GM21390 (cell line): ENCODE measurements around the gene HOXB4.

ENCODE experiments used
- ATAC-seq: cut with Tn5 transposase; IDR thresholded peaks from one replicate; pipeline ENCODE4 v1.9.1; 2021; ENCODE audit not compliant: unreplicated experiment

HOXB4 gene

DNA sequence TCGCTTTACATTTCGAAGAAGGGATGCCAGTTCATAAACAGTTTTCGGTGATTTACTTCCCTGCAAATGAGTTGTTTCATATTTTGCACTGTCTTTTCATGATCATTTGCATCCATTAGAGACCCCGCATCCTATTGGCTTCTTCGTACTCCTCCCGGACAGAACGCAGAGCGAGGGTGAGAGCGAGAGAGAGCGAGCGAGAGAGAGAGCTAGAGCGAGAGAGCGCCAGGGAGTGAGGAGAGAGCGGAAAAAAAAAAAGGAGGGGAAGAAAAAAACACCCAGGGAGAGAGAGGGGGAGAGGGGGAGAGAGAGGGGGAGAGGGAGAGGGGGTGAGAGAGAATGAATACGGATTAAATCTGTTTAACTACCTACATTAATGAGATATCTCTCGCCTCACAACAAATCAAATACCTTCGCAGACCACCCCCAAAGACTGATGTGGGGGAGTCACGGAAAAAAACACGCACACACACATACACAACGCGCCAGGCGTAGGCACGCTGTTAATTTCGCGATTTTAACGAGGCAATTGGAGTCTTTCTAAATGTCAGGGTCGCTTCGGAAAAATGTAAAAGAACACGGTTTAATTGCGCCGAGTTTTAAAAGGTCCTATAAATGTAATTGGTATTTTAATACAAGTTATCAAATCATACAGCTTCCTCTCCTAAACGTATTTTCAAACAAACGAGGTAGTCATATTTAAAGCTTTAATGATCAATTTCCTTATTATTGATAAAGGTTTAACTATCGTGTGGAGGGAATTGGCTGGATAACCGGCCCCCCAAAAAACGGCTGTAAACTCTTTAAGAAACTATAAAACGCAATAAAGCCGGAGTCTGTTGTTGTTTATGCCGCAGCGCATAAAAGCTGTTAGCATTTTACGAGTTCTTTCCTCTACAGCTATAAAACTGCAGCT is 37.2 kb upstream of the HOXB4 start, which contains the start of gene HOXB8:
Gene HOXB8 (minus strand): TSS at position 246 of the 916 bp plus-strand sequence. CDS start 588 bp downstream, outside the sequence.
- no peak for ATAC-seq

DNA sequence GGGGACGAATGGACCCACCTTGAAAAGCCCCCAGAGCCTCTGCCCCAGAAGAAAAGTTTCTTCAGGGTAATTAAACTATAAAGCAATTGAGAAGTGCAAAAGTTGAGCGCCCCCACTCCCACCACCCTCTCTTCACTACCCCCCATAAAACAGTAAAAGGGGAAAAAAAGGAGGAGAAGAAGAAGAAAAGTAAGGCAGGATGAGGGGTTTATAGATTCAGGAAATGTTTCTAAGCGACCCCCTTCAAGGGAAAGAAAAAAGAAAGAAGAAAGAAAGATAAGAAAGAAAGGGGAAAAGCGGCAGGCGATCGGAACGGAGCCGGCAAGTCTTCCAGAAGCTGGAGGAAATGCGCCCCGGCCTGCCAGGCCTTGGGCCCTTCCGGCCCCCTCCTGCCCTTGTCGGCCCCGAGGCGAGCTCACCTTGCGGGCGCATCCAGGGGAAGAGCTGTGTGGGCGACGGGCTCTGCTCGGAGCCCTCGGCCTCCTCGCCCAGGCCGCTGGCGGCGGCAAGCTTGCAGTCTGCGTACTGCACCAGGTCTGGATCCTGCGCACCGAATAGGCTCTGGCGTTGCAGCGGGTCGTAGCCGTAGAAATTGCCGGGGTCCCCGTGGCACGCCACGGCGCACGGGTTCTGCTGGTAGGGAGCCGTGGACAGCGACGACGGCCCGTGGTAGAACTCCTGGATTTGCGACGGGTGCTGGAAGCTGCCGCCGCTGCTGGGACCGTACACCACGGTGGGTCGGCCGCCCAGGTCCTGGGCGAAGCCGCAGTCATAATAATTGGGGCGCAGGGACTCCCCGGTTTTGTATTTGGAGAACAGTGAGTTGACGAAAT is 35.9 kb upstream of the HOXB4 start:
- no peak for ATAC-seq

DNA sequence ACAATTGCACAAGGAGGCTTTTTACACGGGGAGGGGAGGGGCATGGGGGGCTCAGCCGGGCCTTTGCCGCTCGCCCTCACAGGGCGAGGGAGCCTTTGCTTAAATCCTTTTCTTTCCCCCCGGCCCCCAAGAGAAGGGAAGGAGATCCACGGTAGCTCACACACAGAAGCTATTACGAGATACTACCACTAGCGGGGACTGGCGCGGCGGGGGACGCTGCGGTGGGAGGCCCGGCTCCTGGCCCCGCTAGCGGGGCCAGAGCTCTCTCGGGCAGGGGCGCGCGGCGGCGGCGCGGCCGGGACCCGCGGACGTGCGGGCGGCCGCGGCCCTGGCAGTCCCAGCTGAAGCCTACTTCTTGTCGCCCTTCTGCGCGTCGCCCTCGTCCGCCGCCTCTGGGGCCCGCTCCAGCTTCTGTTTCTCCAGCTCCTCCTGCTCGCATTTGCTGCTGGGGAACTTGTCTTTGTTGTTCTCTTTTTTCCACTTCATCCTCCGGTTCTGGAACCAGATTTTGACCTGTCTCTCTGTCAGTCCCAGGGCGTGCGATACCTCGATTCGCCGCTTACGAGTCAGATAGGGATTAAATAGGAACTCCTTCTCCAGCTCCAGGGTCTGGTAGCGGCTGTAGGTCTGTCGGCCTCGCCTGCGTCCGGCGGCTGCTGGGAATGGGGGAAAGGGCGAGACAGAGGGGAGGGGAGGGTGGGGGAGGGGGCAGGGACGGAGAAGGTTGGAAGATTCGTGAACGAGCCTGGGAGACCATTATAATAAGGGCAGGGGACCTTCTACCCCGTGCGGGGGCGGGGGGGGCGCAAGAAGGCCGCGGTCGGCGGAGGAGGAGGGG is 34.9 kb upstream of the HOXB4 start:
- ATAC-seq = no peak

DNA sequence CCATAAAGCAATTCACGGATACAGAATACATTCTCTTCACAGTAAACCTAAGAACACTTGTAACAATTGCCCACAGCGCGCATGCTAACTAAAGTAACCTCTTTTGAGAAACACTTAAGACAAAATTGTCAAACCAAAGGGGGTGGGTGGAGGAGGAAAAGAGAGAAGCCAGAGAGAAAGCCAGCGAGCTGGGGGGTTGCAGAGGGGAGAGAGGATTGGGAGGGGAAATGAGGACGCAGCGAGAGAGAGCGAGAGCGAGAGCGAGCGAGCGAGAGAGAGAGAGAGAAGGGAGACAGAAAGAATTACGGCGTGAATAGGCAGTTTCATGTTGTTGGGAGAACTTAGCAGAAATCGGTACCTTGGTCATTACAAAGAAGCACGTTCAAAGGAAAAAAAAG is 34.3 kb upstream of the HOXB4 start:
- no peak for ATAC-seq

DNA sequence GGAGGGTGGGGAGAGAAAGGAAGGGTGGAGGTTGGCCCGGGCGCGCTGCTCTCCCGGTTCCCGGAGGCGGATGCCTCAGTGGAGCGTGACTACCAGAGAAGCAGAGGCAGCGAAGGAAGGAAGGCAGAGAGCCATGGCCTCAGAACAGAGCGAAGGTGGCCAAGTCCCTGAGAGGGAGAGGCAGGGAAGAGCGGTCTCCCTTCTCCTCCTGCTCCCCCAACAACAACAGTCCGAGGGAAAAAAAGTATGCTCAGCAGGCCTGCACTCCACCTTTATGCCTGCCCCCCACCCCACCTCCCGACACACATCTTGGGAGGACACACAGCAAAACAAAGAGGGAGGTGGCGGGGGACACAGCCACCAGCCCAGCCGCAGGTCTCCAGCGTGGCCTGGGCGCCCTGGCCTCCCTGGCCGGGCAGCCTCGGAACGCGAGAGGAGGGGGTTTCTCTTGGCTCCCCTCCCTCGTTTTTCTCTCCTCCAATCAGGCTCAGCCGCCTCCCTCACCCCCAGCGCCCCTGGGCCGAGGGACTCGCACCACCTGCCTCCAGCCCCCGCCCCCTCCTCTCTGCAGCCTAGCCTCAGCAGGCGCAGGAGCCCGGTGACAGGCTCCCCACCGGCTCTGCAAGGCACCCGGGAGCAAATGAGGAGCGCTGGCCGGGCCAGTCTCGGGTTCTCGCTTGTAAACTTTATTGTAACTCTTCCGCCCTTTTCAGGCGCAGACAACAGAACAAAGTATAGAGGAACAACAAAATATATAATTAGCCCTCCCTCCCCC is 33.7 kb upstream of the HOXB4 start:
- no peak for ATAC-seq

DNA sequence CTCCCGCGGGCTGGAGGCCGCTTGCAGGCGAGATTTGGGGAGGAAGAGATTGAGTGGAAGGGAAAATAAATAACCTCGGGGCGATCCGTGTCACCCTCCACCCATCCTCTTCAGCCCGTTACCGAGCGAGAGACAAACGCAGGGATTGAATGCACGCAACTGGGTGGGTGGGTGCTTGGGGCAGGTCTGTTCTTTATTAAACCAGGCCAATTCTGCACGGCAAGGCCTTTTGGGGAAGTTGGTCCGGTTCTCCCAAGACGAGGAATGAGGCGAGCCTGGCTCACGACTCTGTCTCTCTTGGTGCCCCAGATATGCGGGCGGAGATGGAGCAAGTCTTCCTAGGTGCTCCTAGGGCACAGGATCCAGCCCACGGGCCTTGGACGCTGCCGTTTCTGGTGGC is 33.1 kb upstream of the HOXB4 start:
- no peak for ATAC-seq

DNA sequence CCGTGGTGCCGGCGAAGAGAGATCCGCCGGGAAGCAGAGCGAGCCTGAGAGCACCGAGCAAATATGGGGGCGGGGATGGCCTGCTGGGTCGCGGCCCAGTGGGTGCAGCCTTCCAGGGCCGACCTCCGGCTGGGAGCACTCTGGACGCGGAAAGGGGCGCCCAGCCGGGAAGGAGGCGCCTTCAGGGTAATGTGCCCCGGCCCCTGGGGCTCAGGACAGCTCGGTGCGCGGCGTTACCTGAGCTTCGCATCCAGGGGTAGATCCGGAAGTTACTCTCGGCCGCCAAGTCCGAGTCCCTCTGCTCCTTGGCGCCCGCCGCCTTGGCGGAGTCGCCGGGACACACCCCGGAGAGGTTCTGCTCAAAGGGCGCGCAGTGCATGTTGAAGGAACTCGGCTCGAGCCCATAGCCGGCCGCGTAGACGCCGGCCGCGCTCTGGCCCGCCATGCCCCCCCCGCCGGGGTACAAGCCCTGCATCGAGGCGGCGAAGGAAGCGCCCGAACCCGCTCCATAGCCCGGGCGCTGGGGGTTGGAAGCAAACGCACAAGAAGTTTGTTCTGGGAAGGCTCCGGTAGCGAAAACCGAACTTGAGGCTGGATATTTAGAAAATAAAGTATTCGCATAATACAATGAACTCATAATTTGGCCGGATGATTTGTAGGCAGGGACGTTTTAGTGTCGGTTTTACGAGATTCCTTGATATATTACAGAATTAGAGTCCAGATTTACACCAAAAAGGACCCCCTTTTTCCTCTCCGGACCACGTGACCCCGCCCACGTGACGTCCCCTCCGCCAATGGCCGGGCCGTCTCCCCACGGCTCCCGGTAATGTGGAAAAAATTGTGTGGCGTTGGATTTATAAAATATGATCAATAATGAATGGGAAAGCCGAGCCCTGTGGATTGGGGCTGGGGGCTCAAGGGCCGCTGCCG is 32.4 kb upstream of the HOXB4 start, which contains the start of gene HOXB7:
Gene HOXB7 (minus strand): TSS at position 736 of the 930 bp plus-strand sequence. CDS start 99 bp downstream, at position 637.
- ATAC-seq = no peak

DNA sequence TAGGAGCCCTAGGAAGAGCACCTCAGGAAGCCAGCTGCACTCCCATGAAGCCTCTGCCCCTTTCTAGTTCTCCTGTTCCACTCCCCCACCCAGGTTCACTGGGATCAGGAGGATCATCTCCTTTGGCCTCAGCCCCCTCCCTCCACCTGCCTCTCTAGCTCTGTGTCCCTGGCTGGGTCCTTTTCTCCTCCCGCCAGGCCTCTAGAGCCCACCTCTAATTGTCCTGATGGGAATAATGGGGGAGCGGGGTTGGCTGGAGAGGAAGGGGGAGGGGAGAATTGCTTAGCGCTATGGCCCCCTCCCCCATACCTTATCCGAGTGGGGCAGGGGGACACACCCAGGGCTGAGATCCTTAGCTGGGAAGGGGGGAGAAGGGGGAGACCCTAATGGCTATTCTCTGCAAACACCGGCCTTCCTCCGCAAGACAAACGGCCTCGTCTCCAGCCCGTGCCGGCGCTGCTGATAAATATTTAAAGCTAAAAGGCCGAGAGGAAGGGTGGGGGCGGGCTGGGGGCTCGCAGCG is 31.7 kb upstream of the HOXB4 start:
- ATAC-seq = no peak

DNA sequence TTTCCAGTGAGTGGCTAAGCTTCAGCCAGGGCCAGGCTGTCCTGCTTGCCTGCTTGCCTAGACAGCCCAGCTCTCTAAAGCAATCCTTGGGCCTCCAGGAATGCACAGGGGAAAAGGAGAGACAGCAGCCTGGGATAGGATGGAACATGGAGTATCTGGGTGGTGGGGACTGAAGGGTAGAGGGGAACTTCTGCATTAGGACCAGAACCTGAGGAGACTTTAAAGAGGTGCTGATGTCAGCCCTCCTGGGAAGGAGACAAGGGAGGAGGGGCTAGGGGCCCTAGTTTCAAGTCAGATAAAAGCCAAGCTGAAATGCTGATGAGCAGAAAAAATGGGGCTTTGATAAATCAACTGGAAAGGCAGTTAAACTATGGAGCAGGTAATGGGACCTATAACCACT is 30.9 kb upstream of the HOXB4 start:
- no peak for ATAC-seq

DNA sequence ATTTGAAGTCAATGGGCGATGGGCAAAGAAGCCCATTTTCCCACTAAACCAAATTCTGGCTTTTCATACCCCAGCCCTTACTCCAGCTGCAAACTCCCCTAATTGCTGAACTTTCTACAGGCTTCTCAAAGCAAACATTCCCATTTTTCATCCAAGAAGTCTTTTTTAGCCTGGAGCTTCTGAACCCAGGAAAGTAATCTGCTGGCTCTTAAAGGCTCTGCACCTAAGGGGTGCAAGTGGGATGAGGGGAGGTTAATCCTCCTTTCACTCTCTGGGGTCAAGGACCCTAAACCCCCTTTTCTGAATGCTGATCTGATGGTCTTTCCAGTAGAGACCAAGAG is 30.3 kb upstream of the HOXB4 start:
- ATAC-seq = no peak

DNA sequence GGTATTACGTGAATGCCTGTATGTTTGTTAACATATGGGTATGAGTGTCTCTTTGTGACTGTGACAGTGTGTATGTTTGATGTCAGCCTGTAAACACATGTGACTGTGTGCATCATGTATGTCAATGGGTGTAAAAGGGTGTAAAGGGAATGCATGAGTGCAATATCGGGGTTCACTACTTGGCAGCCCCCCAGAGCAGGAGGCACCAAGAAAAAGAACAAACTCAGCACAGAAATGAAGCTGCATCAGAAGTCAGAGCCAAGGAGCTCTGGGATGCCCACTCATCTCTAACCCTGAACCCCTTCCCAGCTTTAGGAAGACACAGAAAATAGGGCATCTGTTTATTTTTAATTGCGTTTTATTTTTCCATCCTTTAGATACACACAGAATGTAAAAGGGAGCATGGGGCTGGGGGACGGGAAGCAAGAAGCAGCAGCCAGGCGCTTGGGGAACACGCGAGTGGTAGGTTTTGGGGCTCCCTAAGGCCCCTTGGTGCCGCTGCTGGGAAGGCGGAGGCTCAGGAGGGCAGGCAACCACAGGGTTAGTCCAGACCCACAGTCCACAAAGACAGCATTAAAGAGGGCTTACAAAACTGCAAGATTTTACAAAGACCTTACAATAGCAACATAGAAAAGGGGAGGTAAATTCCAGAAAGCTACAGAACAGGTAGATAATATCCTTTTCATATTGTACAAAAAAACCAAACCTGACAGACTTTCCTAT is 28.9 kb upstream of the HOXB4 start:
- no peak for ATAC-seq

DNA sequence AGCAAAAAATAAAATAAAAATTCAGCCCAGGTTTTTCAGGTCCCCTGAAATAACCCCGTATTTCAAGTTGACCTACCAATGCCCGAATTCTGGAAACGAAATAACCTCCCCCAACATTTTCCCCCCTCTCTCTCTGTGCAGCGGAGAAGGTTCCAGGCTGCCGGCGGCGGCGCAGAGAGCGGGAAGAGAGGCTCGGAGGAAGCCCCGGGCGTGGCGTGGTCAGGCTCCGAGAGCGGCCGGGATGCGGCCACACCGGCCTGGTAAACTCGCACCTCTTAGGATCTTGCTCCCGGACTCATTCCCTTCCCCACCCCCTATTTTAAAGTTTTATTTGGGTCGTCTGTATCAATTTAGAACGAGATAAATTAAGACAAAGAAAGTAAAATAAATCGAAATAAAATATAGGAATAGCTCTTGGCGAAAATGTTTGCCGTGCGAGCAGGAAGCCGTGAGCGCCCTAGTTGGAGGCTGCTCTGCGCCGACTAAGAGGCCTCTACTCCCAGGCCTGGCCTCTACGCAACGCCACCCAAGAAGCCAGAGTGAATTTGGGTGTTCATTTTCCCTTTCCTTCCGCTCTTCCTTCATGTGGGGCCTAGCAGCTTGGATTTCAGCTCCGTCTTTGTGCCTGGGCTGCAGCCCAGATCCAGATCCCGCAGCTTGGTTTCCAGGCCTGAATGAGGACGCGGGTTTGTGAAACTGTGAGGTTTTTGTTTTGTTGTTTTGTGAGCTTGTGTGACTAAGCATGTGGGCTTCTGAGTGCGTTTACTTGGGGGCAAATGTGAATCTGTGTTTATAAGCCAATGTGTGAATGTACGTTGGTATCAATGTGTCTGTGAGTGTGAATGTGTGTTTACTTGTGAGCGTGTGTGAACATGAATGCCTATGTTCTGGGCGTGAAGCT is 28.1 kb upstream of the HOXB4 start:
- no peak for ATAC-seq

DNA sequence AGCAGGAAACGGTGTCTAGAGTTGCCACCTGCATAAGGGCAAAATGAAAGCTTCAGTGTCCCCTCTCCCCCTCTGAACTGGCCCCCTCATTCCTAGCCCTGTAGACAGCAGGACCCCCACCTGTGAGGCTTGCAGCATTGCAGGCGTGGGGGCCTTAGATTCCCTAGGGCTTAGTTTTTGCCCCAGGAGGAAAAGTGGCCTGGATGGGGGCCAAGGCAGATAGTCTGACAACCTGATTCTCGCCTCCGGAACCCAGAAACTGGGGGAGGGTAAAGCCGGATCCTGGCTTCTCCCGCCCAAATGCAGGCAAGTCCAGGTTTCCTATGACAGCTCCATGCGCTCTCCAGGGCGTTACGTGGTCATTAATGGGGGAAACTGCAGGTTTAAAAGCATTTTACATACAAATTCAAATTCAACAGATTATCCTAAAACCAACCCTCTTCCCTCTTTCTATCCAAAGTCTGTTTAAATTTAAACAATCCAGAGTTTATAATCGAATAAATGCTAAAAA is 27.3 kb upstream of the HOXB4 start:
- no peak for ATAC-seq

DNA sequence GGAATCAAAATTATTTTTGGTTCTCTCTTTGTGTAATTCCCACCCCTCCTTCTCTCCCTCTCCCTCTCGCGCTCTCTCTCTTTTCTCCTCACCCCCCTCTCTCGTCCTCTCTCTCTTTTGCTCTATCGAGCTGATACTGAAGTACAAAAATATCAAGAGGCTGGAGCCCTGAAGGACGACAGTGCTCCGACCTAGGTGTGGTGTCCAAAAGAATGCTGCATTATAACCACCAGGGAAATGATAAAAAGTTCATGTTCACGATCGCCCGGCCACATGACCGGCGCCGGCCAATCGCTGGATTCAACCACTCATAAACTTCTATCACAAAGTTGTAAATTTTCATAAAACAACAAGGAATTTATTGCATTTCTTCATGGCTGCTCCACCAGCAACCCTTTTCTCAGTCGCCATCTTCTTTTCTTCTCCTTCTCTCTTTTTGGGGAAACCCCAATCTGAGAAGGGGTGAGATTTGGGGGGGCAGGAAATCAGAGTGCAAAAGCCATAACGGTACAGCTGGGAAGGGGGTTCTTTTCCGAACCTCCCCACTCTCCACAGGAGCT is 26.7 kb upstream of the HOXB4 start, which contains the start of gene HOXB6:
Gene HOXB6 (minus strand): TSS at position 217 of the 560 bp plus-strand sequence. CDS start 6,836 bp downstream, outside the sequence.
- ATAC-seq = no peak

DNA sequence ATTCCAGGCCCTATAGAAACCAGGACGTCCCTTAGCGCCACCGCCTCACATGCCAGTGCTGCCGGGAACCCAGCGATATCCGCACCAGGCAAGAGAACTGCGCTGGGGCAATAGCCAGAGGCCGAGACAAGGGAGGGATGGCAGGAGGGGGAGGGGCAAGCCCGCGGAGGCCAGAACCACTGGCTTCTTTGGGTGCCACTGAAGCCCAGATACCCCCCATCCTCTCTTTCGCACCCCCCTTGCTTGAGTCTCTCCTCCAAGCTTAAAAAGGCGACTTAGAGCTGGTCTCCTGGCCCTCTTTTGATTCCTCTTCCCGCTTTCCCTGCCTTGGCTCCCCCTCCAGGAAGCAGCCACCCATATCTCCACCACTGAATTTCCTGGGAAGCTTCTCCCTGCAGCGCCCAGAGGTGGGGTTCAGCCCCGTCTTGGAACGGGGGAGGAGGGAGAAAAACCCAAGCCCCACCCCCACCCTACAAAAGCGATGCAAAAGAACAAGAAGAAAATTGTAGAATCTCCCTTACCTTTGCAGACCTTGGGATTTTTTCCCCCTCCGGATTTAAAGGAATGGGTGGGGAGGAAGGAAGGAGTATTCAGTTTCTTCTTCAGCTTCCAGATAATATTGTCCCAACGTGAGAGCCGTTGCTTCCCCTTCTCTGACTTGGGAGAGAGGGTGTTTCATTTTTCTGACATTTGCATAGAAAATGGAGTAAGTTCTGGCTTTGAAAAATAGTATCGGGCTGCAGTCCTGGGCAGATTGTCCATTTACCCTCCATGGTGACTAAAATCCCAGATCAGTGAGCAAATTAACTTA is 26.0 kb upstream of the HOXB4 start:
- no peak for ATAC-seq
